Coronary artery (tissue), 2 donors: ENCODE data around the gene F13B.

Experiments
- DNase-seq: peaks from one replicate; pipeline ENCODE4 v3.0.0-alpha.2; 2017; ENCODE audit warnings: low spot score
- H3K27ac ChIP-seq, 2 donors: fragments of 200-600 bp; sonication (generic); one replicate each; pipeline ENCODE4 v1.5.1; 2016 to 2019
- H3K4me3 ChIP-seq: fragments of 200-600 bp; sonication (generic); 2 replicates; pipeline ENCODE4 v1.5.1; 2016; ENCODE audit warnings: mild to moderate bottlenecking, moderate library complexity
- TF ChIP-seq, protein P1 (sequence below): fragments of 200-600 bp; sonication (generic); IDR thresholded peaks from one replicate; pipeline ENCODE4 v1.5.1; 2019; ENCODE audit warnings: antibody characterized with exemption

The F13B gene

DNA sequence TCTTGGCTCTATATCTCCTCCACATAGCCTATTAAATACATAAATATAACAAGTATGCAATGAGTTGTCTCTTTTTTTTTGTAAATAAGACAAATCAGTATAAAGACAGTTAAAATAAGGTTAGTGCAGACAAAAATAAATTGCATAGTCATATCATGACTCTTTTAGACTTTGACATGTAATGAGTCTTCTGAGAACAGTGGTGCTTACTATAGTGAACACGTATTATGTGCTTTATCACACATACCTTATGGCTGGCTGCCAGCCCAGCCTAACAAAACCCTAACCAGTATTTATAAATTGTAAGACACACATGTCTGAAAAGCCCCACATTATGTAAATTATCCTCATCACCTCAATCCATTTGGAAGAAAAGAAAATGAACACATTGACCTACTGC lies 29.1 kb upstream of the F13B start:
- no peak overlapping the region for H3K27ac ChIP-seq
- no peak overlapping the region for H3K4me3 ChIP-seq
- TF ChIP-seq, protein P1, sequence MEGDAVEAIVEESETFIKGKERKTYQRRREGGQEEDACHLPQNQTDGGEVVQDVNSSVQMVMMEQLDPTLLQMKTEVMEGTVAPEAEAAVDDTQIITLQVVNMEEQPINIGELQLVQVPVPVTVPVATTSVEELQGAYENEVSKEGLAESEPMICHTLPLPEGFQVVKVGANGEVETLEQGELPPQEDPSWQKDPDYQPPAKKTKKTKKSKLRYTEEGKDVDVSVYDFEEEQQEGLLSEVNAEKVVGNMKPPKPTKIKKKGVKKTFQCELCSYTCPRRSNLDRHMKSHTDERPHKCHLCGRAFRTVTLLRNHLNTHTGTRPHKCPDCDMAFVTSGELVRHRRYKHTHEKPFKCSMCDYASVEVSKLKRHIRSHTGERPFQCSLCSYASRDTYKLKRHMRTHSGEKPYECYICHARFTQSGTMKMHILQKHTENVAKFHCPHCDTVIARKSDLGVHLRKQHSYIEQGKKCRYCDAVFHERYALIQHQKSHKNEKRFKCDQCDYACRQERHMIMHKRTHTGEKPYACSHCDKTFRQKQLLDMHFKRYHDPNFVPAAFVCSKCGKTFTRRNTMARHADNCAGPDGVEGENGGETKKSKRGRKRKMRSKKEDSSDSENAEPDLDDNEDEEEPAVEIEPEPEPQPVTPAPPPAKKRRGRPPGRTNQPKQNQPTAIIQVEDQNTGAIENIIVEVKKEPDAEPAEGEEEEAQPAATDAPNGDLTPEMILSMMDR = no peak
- no peak for DNase-seq

- Histone ChIP-seq H3K27ac (no peak overlapping the region), H3K4me3 (no peak overlapping the region)
- TF ChIP-seq, protein P1 = no peak
- no peak for DNase-seq
Measured at GRCh38 chr1:197093226-197093885, 26.3 kb upstream of the F13B start.

- TF ChIP-seq, protein P1 = no peak
- Histone ChIP-seq H3K27ac (no peak overlapping the region), H3K4me3 (no peak overlapping the region)
- DNase-seq = no peak
Measured at GRCh38 chr1:197092491-197093023, 25.5 kb upstream of the F13B start.

DNA sequence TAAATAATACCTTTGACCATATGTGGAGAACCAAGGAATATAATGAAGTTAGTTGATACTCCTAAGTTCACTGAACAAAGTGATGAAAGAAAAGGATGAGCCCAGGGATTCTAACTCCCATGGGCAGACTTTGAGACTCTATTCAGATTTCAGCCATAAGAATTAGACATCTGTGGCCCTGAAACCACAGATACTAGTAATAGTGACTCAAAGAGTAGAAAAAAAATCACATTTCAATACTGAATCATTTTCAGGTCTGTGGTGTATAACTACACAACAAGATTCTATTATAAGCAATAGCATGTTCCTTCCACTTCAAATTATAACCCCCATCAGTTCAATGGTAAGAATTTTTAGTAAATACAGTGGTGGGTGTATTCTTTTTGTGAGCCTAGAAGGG lies 16.4 kb upstream of the F13B start:
- Histone ChIP-seq H3K4me3 (no peak overlapping the region), H3K27ac (no peak overlapping the region)
- DNase-seq = no peak
- TF ChIP-seq, protein P1 = no peak

DNA sequence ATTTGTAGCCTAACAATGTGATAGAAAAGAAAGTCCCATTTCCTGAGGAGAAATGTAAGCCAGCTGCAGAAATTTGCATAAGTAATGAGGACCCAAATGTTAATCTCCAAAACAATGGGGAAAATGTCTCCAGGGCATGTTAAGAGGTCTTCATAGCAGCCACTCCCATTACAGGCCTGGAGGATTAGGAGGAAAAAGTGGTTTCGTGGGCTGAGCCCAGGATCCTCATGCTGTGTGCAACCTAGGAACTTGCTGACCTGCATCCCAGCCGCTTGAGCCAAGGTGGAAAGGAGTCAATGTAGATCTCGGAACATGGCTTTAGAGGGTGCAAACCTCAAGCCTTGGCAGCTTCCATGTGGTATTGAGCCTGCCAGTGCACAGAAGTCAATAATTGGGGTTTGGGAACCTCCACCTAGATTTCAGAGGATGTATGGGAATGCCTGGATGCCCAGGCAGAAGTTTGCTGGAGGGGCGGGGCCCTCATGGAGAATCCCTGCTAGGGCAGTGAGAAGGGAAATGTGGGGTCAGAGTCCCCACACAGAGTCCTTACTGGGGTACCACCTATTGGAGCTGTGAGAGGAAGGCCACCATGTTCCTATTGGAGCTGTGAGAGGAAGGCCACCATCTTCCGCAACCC lies 14.2 kb upstream of the F13B start:
- Histone ChIP-seq H3K4me3 (no peak overlapping the region), H3K27ac (no peak overlapping the region)
- TF ChIP-seq, protein P1 = no peak
- DNase-seq = no peak

GRCh38 chr1:197080323-197080722 lies 13.3 kb upstream of the F13B start:
- no peak overlapping the region for H3K27ac ChIP-seq
- no peak overlapping the region for H3K4me3 ChIP-seq
- TF ChIP-seq, protein P1 = no peak

GRCh38 chr1:197076585-197076984 lies 9.5 kb upstream of the F13B start:
- H3K27ac ChIP-seq = no peak overlapping the region
- no peak overlapping the region for H3K4me3 ChIP-seq
- DNase-seq = no peak
- TF ChIP-seq, protein P1 = no peak

More at GRCh38 chr1:197080323-197080722, 13.3 kb upstream of the F13B start:
- DNase-seq = no peak
